Mammary epithelial cell (primary cell): Measurements from ENCODE around the gene CCNA1.

Experiments used
- EZH2 ChIP-seq: IDR thresholded peaks from 2 replicates; pipeline ENCODE4 v1.6.1; 2012; ENCODE audit warnings: low read length, inconsistent platforms, borderline replicate concordance
- TF ChIP-seq, protein P1 (sequence below), 2 donors: IDR thresholded peaks in 1 of 2; conservative IDR thresholded peaks in 1 of 2; 2 replicates each; pipeline ENCODE4 v1.5.1; 2011 to 2012; ENCODE audit warnings: inconsistent platforms in 2 of 2, low read length in 2 of 2, mild to moderate bottlenecking in 2 of 2, control low read depth in 1 of 2, low read depth in 1 of 2; ENCODE audit not compliant: insufficient read depth in 1 of 2; ENCODE audit errors: extremely low read depth in 1 of 2

GRCh38 chr13:36385489-36385888, 46.8 kb upstream of the CCNA1 start:
- TF ChIP-seq, protein P1, sequence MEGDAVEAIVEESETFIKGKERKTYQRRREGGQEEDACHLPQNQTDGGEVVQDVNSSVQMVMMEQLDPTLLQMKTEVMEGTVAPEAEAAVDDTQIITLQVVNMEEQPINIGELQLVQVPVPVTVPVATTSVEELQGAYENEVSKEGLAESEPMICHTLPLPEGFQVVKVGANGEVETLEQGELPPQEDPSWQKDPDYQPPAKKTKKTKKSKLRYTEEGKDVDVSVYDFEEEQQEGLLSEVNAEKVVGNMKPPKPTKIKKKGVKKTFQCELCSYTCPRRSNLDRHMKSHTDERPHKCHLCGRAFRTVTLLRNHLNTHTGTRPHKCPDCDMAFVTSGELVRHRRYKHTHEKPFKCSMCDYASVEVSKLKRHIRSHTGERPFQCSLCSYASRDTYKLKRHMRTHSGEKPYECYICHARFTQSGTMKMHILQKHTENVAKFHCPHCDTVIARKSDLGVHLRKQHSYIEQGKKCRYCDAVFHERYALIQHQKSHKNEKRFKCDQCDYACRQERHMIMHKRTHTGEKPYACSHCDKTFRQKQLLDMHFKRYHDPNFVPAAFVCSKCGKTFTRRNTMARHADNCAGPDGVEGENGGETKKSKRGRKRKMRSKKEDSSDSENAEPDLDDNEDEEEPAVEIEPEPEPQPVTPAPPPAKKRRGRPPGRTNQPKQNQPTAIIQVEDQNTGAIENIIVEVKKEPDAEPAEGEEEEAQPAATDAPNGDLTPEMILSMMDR (conservative IDR thresholded peaks at IDR 0.05 in 1 of 2, IDR thresholded peaks at IDR 0.05 in 1 of 2; ENCODE audit: extremely low read depth in 1 of 2, insufficient read depth in 1 of 2, low read depth in 1 of 2, low read length in 2 of 2): no peak
- TF ChIP-seq EZH2: no peak
